ENCODE measurements around the gene IL13.
"Not testable (repeated sequence)": the region's sequence is repeated elsewhere in the genome, so short reads cannot be mapped to it uniquely, and the experiment has no call there.

Gene IL13

DNA sequence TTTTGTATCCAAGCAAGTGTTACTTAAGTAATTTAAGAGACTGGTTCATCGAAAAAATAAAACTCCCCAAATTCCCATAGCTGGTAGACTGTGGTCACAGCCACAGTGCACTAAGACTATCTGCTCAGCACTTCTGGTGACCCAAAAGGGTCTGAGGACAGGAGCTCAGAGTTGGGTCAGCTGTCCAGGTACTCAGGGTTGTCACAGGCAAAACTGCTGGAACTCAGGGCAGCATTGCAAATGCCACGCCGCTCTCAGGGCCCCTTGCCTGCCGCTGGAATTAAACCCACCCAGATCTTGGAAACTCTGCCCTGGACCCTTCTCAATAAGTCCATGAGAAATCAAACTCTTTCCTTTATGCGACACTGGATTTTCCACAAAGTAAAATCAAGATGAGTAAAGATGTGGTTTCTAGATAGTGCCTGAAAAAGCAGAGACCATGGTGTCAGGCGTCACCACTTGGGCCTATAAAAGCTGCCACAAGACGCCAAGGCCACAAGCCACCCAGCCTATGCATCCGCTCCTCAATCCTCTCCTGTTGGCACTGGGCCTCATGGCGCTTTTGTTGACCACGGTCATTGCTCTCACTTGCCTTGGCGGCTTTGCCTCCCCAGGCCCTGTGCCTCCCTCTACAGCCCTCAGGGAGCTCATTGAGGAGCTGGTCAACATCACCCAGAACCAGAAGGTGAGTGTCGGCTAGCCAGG lies at the start of gene IL13:
Gene IL13, plus strand, starts transcription at position 498 of the 705 bp plus-strand sequence. Its CDS starts 14 bp downstream, at position 512.
- no peak for DNase-seq (ENCODE audit: low read depth, low spot score)

- DNase-seq (ENCODE audit: low read depth, low spot score): no peak
Observed at GRCh38 chr5:132611965-132612364, 46.0 kb upstream of the IL13 start.

DNA sequence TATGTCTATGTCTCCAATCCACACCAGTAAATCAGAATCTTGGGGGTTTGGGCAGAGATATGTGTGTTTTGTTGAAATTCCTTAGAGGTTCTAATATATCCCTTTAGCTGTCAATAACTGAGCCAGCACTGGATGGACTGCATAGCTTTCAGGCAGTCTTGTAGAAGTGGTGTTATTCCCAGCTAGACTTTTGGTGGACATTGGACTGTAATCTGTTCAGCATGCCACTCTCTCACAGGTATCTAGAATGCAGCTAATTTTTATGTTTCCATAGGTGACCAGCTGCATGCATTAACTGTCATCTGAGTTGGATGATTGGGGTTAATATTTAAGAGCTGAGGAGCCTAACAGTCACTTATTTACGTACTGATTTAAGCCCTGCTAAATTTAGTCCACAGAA lies 45.1 kb upstream of the IL13 start:
- no peak for DNase-seq (ENCODE audit: low read depth, low spot score)

DNA sequence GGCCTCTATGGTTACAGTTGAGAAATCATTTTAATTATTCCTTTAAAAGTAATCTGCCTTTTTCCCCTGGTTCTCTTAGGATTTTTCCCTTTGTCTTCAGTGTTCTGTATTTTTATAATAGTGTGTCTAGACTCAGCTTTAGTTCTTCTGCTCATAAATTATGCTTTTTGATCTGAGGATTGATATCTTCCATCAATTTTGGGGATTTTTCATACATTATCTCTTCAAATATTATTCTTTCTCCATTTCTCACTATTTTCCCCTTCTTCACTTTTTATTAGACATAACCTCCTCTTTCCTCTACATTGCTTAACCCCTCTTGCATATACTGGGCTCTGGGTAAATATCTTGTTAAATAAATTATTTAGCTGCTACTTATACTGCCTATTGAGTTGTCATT lies 36.3 kb upstream of the IL13 start:
- DNase-seq (ENCODE audit: low read depth, low spot score): no peak

DNA sequence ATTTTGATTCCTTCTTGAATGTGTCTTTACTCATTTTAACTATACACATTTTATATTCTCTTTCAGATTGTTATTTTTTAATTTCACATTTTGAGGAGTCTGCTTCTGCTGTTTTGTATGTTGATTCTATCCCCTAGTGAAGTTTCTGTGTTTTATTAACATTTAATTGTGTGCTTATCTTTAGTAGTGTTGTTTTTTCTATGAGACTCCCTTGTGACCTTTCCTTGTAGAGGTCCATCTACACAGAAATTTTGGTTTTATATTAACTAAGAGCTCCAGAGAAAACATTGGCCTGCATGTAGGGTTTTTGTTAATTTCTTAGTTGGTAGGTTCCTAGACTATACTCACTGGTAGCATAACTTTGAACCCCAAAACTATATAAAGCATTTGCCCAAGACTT lies 35.4 kb upstream of the IL13 start:
- DNase-seq (ENCODE audit: low read depth, low spot score): no peak

DNA sequence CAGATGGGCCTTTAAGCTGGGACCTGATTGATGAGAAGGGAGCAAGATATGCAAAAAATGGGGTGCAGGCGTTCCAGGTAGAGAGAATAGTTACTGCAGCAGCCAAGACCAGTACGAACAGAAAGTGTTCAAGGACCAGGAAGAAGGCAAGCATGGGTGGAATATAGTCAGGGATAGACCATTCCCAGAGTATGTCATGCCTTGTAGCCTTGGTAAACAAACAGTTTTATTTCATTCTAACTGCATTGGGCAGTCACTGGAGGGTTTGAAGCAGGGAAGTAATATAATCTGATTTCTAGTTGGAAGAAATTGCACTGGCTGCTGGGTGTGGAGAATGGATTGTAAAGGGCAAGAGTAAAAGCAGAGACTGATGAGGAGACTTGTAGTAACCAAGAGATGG lies 30.5 kb upstream of the IL13 start:
- DNase-seq (ENCODE audit: low read depth, low spot score): no peak

- no peak for DNase-seq (ENCODE audit: low read depth, low spot score)
Observed at GRCh38 chr5:132628814-132629213, 29.2 kb upstream of the IL13 start.

- no peak for DNase-seq (ENCODE audit: low read depth, low spot score)
Observed at GRCh38 chr5:132629230-132629944, 28.6 kb upstream of the IL13 start.

DNA sequence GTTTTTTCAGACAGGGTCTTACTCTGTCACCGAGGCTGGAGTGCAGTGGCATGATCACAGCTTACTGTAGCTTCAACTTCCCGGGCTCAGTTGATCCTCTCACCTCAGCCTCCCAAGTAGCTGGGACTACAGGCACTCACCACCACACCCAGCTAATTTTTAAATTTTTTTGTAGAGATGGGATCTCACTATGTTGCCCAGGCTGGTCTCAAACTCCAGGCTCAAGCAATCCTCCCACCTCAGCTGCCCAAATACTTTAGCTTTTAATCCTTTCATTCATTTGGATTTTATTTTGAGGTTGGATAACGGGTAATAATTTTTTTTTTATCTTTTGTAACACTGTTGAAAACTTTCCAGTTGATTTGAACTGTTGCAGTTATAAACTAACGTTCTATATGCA lies 24.4 kb upstream of the IL13 start:
- not testable (repeated sequence) for DNase-seq (ENCODE audit: low read depth, low spot score)

- no peak for DNase-seq (ENCODE audit: low read depth, low spot score)
Observed at GRCh38 chr5:132635873-132636272, 22.1 kb upstream of the IL13 start.

DNA sequence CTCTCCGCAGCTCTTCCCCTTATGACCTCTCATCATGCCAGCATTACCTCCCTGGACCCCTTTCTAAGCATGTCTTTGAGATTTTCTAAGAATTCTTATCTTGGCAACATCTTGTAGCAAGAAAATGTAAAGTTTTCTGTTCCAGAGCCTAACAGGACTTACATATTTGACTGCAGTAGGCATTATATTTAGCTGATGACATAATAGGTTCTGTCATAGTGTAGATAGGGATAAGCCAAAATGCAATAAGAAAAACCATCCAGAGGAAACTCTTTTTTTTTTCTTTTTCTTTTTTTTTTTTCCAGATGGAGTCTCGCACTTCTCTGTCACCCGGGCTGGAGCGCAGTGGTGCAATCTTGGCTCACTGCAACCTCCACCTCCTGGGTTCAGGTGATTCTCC lies 20.7 kb upstream of the IL13 start:
- DNase-seq (ENCODE audit: low read depth, low spot score): no peak

- no peak for DNase-seq (ENCODE audit: low read depth, low spot score)
Observed at GRCh38 chr5:132639706-132640130, 18.3 kb upstream of the IL13 start.

DNA sequence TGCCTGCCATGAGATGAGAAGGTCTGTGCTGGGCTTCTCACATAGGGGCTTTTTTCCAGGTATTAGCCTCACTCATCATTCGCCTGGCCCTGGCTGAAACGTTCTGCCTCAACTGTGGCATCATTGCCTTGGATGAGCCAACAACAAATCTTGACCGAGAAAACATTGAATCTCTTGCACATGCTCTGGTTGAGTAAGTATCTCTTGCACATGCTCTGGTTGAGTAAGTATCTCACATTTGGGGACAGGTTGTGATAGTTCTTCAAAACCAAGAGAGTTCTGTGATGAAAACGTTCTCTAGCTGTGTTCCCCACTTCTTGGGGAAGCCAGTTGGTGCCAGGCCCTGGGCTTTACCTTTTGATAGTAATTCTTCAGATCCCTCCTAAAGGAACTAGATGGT lies 17.4 kb upstream of the IL13 start:
- DNase-seq (ENCODE audit: low read depth, low spot score): no peak

DNA sequence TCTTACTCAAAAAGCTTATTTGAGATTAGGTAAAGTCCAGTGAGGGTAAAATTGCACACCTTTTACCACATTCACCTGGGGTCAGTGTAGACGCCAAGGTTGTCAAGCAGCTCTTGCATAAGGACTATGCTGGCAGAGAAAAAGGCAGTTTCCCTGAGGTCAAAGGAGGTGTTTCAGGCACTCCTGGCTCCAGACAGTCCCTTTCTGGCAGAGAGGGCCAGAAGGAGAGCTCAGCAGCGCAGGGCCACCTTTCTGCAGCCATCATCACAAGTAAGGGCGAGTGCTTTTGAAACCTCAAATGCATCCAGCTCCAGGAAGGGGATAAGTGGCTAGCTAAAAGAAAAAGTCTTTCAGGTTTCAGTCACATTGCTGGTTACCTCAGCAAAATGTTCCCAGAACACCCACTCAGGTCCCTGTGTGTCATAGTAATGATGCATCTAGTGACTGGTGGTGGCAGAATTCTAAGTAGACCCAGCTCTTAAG lies 16.7 kb upstream of the IL13 start:
- no peak for DNase-seq (ENCODE audit: low read depth, low spot score)

- DNase-seq (ENCODE audit: low read depth, low spot score): no peak
Observed at GRCh38 chr5:132641841-132642240, 16.1 kb upstream of the IL13 start.

DNA sequence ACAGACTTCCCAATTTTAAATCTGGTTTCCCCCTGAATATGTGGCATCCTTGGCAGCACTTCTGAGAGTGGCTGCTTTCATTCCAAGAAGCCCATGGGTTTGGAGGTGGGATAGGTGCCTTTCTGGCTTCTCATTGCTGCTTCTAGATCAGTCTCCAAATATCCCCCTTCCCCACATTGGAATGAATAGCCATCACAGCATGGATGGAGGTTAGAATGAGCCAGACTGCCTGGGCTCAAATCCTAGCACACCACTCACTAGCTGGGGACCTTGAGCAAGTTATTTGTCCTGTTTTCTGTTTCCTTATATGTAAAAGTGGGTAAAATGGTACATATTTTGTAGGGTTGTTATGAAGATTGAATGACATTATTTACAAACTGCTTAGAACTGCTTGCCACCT lies 13.8 kb upstream of the IL13 start:
- no peak for DNase-seq (ENCODE audit: low read depth, low spot score)

DNA sequence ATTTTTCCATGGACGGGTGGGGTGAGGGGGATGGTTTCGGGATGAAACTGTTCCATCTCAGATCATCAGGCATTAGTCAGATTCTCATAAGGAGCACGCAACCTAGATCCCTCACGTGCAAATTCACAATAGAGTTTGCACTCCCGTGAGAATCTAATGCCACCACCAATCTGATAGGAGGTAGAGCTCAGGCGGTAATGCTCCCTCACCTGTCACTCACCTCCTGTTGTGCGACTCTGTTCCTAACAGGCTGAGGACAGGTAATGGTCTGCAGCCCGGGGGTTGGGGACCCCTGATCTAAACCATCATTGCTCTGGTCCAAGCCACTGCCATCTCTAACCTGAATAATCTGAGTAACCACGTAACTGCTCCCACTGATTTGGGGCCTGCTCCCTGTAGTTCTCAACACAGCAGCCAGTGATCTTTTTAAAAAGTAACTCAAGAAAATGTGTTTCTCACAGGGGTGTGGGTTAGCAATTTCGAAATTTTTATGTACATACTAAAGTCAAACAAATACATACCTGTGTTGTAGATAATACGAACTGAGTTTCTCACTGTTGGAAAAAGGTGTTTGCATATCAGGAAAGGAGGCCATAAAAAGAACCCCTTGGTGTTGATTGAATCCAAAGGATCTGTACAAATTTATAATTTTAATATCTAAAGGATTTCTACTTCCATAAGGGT lies 11.2 kb upstream of the IL13 start:
- DNase-seq (ENCODE audit: low read depth, low spot score): no peak

DNA sequence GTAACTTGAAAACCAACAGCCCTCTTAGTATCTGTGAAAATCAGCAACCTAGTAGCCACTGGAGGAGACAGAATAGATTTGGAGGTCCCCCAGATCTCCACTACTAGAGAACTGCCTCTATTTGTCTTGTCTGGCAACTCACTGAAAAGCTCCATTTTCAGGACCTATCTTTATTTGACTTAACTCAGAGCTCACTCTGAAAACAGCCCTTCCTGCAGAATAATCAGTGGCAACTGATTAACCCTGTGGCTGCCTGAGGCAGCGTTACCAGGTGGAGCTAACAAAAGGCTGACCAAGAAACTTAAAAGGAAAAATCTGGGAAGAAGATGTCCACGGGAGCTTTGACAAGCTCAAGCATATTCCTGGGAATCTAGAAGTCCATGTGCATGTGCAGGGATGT lies 10.5 kb upstream of the IL13 start:
- DNase-seq (ENCODE audit: low read depth, low spot score): no peak

DNA sequence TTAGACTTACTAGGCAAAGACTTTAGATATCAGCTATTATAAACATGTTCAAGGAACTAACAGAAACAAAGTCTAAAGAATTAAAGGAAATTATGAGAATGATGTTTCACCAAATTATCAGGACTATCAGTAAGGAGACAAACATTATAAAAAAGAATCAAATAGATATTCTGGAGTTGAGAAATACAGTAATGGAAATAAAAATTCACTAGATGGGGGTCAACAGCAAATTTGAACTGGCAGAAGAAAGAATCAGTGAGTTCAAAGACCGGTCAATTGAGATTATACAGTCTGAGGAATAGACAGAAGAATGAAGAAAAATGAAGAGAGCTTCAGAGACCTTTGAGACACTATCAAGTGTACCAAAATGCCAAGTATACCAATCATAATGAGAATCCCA lies 9.6 kb upstream of the IL13 start:
- no peak for DNase-seq (ENCODE audit: low read depth, low spot score)

- DNase-seq (ENCODE audit: low read depth, low spot score): no peak
Observed at GRCh38 chr5:132651838-132652469, 6.0 kb upstream of the IL13 start.

- no peak for DNase-seq (ENCODE audit: low read depth, low spot score)
Observed at GRCh38 chr5:132653716-132654115, 4.3 kb upstream of the IL13 start.

Measured in activated CD4-positive, CD25-positive, alpha-beta regulatory T cell treated with anti-CD3 and anti-CD28 coated beads, Interleukin-2, amount 50 U/mL, for 16 hours (primary cell).